Muscle layer of duodenum (tissue), 2 donors: ENCODE data around the gene CCAR1.
"Not testable (repeated sequence)": the region's sequence is repeated elsewhere in the genome, so short reads cannot be mapped to it uniquely, and the experiment has no call there.

Experiments used
- H3K27ac ChIP-seq: one replicate; pipeline ENCODE4 v1.7.0; 2013; ENCODE audit warnings: mild to moderate bottlenecking, low read length
- H3K27me3 ChIP-seq: one replicate; pipeline ENCODE4 v1.7.0; 2013; ENCODE audit warnings: low read depth, mild to moderate bottlenecking, control low read depth, low read length
- H3K36me3 ChIP-seq, 2 donors: one replicate each; pipeline ENCODE4 v1.7.0; 2013; ENCODE audit warnings: low read length in 2 of 2, control low read depth in 1 of 2, mild to moderate bottlenecking in 1 of 2; ENCODE audit not compliant: insufficient read depth in 2 of 2, control insufficient read depth in 1 of 2
- H3K4me1 ChIP-seq, 2 donors: one replicate each; pipeline ENCODE4 v1.7.0; 2013; ENCODE audit warnings: low read length in 2 of 2, mild to moderate bottlenecking in 2 of 2, control low read depth in 1 of 2, moderate library complexity in 1 of 2; ENCODE audit not compliant: insufficient read depth in 2 of 2, control insufficient read depth in 1 of 2
- H3K4me3 ChIP-seq, 2 donors: one replicate each; pipeline ENCODE4 v1.7.0; 2013; ENCODE audit warnings: low read length in 2 of 2, low read depth in 1 of 2, mild to moderate bottlenecking in 1 of 2
- H3K9me3 ChIP-seq, 2 donors: one replicate each; pipeline ENCODE4 v1.7.0; 2013; ENCODE audit warnings: low read length in 2 of 2, control low read depth in 1 of 2, mild to moderate bottlenecking in 1 of 2; ENCODE audit not compliant: control insufficient read depth in 1 of 2
- donor health status: healthy.

Gene CCAR1

GRCh38 chr10:68727146-68727545 lies 6.1 kb downstream of the CCAR1 start:
- H3K36me3 ChIP-seq: peaks cover 12 to 47% of the 10 kb centered on the region in 2 donors
- no peaks in the 10 kb centered on the region for H3K9me3 ChIP-seq
- H3K27me3 ChIP-seq: no peaks in the 10 kb centered on the region
- no peak overlapping the region for H3K27ac ChIP-seq
- H3K4me1 ChIP-seq: peaks cover 0 to 7% of the 10 kb centered on the region in 2 donors
- H3K4me3 ChIP-seq: no peak overlapping the region

DNA sequence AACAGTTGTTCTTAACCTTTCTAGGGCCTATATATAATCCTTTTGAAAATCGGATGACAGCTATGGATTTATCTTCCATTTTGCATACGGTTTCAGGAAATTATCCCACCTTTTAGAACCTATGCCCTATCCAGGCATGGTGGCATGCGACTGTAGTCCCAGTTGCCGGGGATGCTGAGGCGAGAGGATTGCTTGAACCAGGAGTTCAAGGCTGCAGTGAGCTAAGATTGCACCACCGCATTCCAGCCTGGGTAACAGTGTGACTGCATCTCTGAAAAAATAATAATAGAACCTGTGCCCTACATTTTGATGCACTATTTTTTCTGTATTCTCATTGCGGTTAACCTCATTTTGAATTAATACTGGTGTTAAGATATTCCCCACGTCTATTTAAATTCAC lies 11.6 kb downstream of the CCAR1 start:
- Histone ChIP-seq H3K9me3 (no peaks in the 10 kb centered on the region), H3K27me3 (no peaks in the 10 kb centered on the region), H3K4me1 (no peaks in the 10 kb centered on the region), H3K27ac (no peak overlapping the region), H3K36me3 (peaks cover 34 to 60% of the 10 kb centered on the region in 2 donors), H3K4me3 (no peak overlapping the region)

GRCh38 chr10:68734349-68734748 lies 13.3 kb downstream of the CCAR1 start:
- H3K36me3 ChIP-seq: peaks cover 33 to 64% of the 10 kb centered on the region in 2 donors

GRCh38 chr10:68735119-68735518 lies 14.1 kb downstream of the CCAR1 start:
- Histone ChIP-seq H3K4me1 (no peaks in the 10 kb centered on the region), H3K9me3 (no peaks in the 10 kb centered on the region), H3K27me3 (no peaks in the 10 kb centered on the region), H3K36me3 (peaks cover 33 to 72% of the 10 kb centered on the region in 2 donors), H3K4me3 (no peak overlapping the region), H3K27ac (no peak overlapping the region)

More at GRCh38 chr10:68734349-68734748, 13.3 kb downstream of the CCAR1 start:
- Histone ChIP-seq H3K4me3 (no peak overlapping the region), H3K27me3 (no peaks in the 10 kb centered on the region), H3K27ac (no peak overlapping the region), H3K9me3 (no peaks in the 10 kb centered on the region), H3K4me1 (no peaks in the 10 kb centered on the region)

DNA sequence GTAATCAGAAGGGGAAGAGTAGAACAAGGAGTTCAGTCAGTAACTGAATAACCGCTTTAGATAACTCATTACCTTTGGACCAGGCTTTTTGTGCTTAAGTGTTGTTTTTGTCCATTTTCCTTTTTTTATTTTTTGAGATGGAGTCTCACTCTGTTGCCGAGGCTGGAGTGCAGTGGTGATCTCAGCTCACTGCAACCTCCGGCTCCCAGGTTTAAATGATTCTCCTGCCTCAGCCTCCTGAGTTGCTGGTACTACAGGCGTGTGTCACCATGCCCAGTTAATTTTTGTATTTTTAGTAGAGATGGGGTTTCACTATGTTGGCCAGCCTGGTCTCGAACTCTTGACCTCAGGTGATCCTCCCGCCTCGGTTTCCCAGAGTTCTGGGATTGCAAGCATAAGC lies 14.7 kb downstream of the CCAR1 start:
- H3K27ac ChIP-seq, H3K4me1 ChIP-seq, H3K9me3 ChIP-seq, H3K27me3 ChIP-seq, H3K4me3 ChIP-seq: not testable (repeated sequence)
- H3K36me3 ChIP-seq: peaks cover 33 to 71% of the 10 kb centered on the region in 2 donors

DNA sequence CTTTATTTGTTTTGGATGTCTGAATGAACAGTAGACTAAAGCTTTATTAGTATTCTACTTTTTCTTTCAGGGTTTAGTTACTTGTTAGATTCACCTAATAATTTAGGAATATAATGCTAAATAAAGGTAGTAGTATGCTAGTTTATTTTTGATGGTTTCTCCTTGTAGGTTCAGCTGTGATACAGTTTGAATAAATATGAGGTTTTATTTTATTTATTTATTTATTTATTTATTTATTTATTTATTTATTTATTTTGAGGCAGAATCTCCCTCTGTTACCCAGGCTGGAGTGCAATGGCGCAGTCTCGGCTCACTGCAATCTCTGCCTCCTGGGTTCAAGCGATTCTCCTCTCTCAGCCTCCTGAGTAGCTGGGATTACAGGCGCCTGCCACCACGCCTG lies 19.6 kb downstream of the CCAR1 start:
- H3K36me3 ChIP-seq: peaks cover 33 to 66% of the 10 kb centered on the region in 2 donors
- H3K4me3 ChIP-seq, H3K27ac ChIP-seq, H3K27me3 ChIP-seq, H3K4me1 ChIP-seq, H3K9me3 ChIP-seq: not testable (repeated sequence)

DNA sequence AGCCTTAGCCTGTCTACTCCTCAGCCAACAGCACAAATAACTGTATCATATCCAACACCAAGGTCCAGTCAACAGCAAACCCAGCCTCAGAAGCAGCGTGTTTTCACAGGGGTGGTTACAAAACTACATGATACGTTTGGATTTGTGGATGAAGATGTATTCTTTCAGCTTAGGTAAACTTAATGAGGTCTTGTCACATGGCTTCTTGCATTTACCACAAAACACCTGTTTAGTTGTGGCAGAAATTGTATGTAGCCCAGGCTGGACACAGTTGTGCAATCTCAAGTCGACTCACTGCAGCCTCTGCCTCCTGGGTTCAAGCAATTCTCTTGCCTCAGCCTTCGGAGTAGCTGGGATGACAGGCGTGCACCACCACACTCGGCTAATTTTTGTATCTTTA lies 21.4 kb downstream of the CCAR1 start:
- Histone ChIP-seq H3K4me3 (no peak overlapping the region), H3K27me3 (no peaks in the 10 kb centered on the region), H3K27ac (no peak overlapping the region), H3K36me3 (peaks cover 31 to 63% of the 10 kb centered on the region in 2 donors), H3K4me1 (no peaks in the 10 kb centered on the region), H3K9me3 (no peaks in the 10 kb centered on the region)

- Histone ChIP-seq H3K27ac (no peak overlapping the region), H3K4me1 (no peaks in the 10 kb centered on the region), H3K27me3 (no peaks in the 10 kb centered on the region), H3K4me3 (no peak overlapping the region), H3K9me3 (no peaks in the 10 kb centered on the region), H3K36me3 (peaks cover 63 to 90% of the 10 kb centered on the region in 2 donors)
Measured at GRCh38 chr10:68752711-68753350, 31.8 kb downstream of the CCAR1 start.

DNA sequence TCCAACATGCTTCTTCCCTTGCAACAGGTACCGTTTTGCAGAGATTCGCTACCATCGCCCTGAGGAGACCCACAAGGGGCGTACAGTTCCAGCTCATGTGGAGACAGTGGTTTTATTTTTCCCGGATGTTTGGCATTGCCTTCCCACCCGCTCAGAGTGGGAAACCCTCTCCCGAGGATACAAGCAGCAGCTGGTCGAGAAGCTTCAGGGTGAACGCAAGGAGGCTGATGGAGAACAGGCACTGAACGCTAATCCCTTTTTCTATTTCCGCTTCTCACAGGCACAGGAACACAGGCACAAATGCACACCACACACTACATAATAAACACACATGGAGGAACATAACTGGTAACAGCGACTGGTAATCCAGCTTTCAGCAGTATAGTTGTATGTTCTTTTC lies 35.2 kb downstream of the CCAR1 start:
- Histone ChIP-seq H3K36me3 (peaks cover 58 to 87% of the 10 kb centered on the region in 2 donors), H3K4me1 (no peaks in the 10 kb centered on the region), H3K9me3 (no peaks in the 10 kb centered on the region), H3K27me3 (no peaks in the 10 kb centered on the region), H3K4me3 (no peak overlapping the region), H3K27ac (no peak overlapping the region)

DNA sequence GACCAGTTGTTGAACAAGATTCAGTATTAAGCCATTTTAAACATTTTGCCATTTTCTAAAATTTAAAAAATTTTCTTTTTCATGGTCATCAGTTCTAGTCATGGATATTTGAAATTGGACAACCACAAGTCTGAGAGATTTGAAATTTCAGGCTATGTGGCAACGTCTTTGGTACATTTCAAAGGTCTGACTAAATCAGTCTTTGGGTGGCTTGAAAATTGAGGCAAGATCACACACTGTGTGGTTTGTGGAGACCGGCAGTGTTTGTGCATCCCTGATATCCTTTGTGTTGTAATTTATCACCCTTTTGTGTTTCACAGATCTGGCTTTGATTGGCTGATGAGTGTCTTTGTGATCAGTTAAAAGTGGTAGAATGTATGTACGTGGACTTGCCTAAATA lies 35.7 kb downstream of the CCAR1 start:
- Histone ChIP-seq H3K36me3 (peaks cover 58 to 84% of the 10 kb centered on the region in 2 donors), H3K4me3 (no peak overlapping the region), H3K9me3 (no peaks in the 10 kb centered on the region), H3K4me1 (no peaks in the 10 kb centered on the region), H3K27ac (no peak overlapping the region), H3K27me3 (no peaks in the 10 kb centered on the region)

DNA sequence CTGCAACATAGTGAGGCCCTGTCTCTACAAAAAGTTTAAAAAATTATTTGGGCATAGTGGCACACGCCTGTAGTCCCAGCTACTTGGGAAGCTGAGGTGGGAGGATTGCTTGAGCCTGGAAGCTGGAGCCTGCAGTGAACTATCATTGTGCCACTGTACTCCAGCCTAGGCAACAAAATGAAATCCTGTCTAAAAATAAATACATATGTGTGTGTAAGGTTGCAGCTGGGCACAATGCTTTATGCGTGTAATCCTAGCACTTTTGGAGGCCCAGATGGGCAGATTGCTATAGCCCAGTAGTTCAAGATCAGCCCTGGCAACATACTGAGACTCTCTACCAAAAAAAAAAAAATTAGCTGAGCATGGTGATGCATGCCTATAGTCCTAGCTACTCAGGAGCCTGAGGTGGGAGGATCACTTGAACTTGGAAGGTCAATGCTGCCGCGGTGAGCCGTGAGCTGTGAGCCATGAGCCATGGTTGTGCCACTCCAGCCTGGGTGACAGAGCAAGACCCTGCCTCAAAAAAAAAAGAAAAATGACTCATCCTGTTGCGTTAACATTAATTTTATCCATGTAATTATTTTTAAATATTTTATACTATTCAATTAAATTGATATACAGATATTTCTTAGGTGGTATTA lies 38.3 kb downstream of the CCAR1 start:
- Histone ChIP-seq H3K4me3 (no peak overlapping the region), H3K27ac (no peak overlapping the region), H3K27me3 (no peaks in the 10 kb centered on the region), H3K4me1 (no peaks in the 10 kb centered on the region), H3K36me3 (peaks cover 36 to 66% of the 10 kb centered on the region in 2 donors), H3K9me3 (no peaks in the 10 kb centered on the region)

DNA sequence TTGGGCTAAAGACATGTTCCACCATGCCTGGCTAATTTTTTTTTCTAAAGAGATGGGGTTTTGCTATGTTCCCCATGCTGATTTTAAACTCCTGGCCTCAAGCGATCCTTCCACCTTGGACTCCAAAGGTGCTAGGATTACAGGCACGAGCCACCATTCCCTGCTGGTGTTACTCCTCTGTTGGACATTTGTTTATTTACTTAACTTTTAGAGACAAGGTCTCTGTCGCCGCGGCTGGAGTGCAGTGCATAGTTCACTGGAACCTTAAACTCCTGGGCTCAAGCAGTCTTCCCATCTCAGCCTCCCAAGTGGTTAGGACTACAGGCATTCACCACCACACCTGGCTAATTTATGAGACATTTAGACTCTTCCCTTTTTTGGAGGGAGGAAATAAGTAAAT lies 38.9 kb downstream of the CCAR1 start:
- Histone ChIP-seq H3K27me3 (no peaks in the 10 kb centered on the region), H3K36me3 (peaks cover 36 to 66% of the 10 kb centered on the region in 2 donors), H3K4me3 (no peak overlapping the region), H3K9me3 (no peaks in the 10 kb centered on the region), H3K4me1 (no peaks in the 10 kb centered on the region), H3K27ac (no peak overlapping the region)
